ENCODE measurements around the gene CLBA1.

DNA sequence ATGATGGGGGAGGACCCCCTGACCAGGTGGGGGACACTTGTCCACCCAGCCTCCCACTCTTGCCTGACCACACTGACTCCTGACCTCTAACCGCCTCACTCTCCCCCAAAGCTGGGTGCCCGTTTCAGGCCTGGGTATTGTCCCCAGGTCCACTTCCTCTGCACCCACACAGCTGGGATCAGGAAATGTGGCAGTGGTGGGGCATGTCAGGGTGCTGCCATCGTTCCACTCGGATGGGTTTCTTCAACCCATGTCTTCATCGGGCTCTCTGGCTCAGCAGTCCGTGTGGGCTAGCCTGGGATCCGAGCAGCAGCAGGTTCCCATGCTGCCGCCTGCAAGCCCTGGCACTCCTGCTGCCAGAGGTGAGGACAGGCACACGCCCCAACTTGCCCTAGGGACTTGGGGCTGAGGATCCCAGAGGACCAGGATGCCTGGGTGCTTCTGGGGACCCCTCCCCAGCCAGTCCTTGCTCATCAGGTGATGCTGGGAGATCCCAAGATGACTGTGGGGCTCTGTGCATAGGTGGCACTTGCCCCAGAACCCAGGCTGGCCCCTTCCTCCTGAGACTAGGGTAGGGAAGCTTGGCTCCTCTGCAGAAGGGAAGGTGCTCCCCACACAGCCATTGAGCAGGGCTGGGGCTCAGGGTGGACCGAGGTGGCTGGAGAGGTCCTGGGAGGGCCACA is 2.9 kb upstream of the CLBA1 start:
- TF ChIP-seq, protein P1, sequence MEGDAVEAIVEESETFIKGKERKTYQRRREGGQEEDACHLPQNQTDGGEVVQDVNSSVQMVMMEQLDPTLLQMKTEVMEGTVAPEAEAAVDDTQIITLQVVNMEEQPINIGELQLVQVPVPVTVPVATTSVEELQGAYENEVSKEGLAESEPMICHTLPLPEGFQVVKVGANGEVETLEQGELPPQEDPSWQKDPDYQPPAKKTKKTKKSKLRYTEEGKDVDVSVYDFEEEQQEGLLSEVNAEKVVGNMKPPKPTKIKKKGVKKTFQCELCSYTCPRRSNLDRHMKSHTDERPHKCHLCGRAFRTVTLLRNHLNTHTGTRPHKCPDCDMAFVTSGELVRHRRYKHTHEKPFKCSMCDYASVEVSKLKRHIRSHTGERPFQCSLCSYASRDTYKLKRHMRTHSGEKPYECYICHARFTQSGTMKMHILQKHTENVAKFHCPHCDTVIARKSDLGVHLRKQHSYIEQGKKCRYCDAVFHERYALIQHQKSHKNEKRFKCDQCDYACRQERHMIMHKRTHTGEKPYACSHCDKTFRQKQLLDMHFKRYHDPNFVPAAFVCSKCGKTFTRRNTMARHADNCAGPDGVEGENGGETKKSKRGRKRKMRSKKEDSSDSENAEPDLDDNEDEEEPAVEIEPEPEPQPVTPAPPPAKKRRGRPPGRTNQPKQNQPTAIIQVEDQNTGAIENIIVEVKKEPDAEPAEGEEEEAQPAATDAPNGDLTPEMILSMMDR (conservative IDR thresholded peaks at IDR 0.05 in 1 of 2, IDR thresholded peaks at IDR 0.05 in 1 of 2; ENCODE audit: extremely low read depth in 1 of 2, insufficient read depth in 1 of 2, low read depth in 1 of 2, low read length in 2 of 2): no peak
- no peak for TF ChIP-seq EZH2 (IDR thresholded peaks at IDR 0.05; ENCODE audit: borderline replicate concordance, low read length)

Measured in mammary epithelial cell (primary cell).